Activated T-cell treated with anti-CD3 and anti-CD28 coated beads for 48 hours (primary cell): Measurements from ENCODE around the gene CUL9.
A peak's percentile ranks its signal among the peaks of the same experiment; 100 is the strongest.

Experiments
- DNase-seq: peaks from one replicate; pipeline ENCODE4 v3.0.0-alpha.2; 2020; ENCODE audit warnings: low read depth

CUL9 gene

DNA sequence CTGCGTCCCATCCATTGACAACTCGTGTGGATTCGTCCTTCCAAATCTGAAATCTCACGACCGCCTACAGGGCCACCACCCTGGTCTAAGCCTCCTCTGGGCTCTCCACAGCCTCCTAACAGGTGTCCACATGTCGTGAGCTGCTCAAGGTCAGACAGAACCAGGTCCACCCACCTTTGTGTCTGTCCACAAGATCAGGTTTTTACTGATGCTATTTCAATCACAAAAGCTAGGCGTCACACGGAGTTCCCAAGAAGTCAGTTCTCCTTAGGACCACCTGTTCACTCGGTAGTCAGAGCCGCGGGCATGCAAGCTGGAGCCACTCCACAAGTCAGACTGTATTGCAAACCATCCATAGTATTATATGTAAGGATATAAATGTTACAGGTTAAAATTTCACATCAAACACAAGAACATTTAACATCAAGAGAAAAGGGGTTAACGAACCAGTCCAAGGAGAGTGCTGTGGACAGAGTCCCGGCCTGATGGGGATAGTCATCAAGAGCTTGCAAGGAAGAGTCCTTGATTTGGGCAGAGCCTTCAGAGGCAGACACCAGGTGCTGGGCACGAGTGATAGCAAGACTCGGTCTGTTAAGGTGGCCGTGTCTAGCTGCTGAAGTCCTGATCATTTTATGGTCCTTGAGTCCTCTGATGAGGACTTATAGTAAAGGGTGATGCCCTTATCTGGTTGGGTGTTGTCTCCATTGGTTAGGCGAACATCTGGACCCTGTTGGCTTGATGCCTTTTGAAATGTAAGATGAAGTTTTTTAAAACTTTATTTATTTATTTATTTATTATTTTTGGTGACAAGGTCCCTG lies 48.0 kb downstream of the CUL9 start:
- DNase-seq = no peak

DNA sequence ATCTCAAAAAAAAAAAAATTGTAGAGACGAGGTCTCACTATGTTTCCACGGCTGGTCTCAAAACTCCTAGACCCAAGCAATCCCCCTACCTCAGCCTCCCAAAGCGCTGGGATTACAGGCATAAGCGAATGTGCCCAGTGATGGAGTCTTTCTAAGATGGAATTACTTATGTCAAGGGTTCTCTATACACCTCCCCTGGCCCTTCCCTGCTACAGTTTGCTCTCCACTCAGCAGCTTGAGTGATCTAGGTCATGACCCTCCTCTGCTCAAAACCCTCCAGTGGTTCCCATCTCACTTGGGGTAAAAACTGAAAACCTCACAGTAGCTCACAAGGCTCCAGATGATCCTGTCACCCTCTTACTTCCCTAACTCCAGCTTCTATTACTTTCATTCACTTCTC lies 49.1 kb downstream of the CUL9 start:
- DNase-seq = no peak

GRCh38 chr6:43231735-43232450 lies 49.9 kb downstream of the CUL9 start:
- DNase-seq = no peak

DNA sequence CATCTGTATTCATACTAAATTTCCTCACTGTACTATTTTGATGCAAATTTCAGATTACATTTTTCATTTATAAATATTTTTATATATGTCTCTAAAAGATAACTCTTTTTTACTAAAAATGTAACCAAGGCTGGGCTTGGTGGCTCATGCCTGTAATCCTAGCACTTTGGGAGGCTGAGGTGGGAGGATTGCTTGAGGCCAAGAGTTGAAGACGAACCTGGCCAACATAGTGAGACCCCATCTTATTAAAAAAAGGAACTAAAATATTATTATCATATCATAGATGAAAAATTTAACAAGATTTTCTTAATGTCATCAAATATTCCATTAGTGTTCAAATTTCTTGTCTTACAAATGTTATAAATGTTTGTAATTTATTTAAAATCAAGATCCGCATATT lies 53.8 kb downstream of the CUL9 start:
- DNase-seq = no peak

- no peak for DNase-seq
Observed at GRCh38 chr6:43239054-43239453, 57.1 kb downstream of the CUL9 start.

GRCh38 chr6:43240950-43241349 lies 59.0 kb downstream of the CUL9 start:
- DNase-seq = no peak

- DNase-seq = no peak
Observed at GRCh38 chr6:43241446-43241845, 59.5 kb downstream of the CUL9 start.

DNA sequence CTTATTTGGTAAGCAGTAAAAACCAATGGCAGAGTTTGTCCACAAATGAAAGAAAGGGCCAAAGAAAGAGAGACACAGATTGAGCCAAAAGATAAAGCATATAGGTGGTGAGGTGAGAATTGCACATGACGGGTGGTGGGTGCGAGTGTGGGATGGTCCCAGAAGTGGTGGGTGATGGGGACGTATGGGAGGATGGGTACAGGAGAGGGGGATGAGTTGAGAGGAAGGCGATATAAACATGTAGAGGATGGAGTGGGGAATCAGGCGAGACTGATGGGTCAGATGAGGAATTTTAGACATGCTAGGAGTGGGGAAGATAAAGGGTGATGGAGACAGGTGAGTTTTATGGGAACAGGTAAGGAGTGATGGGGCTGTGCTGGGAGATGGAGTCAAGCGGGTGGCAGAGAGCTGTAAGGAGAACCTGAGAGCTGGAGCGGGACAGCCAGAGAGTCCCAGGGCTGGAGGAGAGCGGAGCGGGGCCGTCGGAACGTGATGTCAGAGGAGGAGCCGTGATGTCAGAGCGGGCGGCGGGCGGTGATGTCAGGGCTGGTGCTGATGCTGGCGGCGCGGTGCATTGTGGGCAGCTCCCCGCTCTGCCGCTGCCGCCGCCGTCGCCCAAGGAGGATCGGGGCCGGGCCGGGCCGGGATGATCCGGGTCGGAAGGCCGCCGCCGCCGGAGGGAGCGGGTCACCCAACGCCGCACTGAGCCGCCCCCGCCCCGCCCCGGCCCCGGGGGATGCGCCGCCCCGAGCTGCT lies 61.1 kb downstream of the CUL9 start, which contains the start of gene TTBK1:
TTBK1 (plus strand) TSS at position 574 of the 756 bp plus-strand sequence. CDS start 3,180 bp downstream, outside the sequence.
- no peak for DNase-seq

GRCh38 chr6:43243664-43244321 lies 61.8 kb downstream of the CUL9 start:
- no peak for DNase-seq

GRCh38 chr6:43246301-43247113 lies 64.5 kb downstream of the CUL9 start:
- DNase-seq = no peak

DNA sequence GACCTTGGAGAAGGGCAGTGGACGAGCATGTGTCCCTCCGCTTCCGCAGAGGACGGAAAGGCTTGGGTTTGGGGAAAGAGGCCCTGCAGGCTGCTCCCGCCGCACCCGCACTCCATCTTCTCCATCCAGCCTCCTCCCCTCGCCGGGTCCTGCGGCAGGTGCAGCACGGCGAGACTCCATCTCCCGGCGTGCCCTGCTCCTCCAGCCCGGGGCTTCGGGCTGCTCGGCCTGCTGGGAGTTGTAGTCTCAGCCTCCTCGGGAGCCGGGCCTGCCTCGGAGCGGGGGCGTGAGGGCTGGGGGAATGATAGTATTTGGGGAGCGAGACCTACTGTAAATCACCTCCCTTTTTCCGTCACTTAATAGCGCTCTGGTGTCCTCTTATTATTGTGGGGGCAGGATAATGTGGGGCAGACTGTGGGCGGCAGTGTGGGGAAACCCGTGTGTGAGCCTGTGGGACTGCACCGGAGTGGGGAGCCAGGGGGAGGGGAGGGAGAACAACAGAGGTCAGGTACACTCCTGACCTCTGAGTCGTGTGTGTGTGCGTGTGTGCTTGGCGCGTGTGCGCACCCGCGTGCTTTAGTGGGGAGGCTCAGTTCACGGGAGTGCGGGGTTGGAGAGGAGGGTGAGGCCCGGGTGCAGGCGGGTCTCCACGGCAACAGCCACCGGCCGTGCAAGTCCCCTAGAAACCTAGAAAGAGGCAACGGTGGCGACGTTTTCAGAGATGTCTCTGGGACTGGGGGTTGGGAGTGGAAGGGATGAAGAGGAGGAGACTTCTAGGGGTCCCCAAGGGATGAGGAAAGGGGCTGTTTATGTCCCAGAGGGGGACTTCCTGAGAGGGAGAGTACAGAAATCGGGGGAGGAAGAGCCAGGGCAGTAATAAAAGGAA lies 65.4 kb downstream of the CUL9 start:
- peak; percentile 81 for DNase-seq

GRCh38 chr6:43248101-43248500 lies 66.1 kb downstream of the CUL9 start:
- DNase-seq = no peak

DNA sequence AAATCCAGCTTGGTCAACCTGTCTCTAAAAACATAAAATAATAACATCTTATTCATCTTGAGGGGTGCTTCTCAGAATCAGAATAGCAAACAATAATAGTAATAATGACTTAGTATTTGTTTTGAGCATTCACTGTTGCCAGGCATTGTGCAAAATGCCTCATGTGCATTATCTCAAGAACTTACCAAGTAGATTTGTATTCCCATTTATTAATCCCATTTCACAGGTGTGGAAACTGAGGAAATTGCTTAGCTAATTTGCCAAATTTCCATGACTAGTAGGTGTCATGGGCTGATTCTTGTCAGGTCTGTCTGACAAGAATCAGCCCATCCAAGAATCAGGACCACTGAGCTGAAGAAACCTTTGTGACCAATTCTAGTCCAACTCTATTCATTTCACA lies 66.8 kb downstream of the CUL9 start:
- DNase-seq = no peak

GRCh38 chr6:43250992-43251373 lies 69.0 kb downstream of the CUL9 start:
- no peak for DNase-seq

GRCh38 chr6:43253401-43253800 lies 71.4 kb downstream of the CUL9 start:
- no peak for DNase-seq

DNA sequence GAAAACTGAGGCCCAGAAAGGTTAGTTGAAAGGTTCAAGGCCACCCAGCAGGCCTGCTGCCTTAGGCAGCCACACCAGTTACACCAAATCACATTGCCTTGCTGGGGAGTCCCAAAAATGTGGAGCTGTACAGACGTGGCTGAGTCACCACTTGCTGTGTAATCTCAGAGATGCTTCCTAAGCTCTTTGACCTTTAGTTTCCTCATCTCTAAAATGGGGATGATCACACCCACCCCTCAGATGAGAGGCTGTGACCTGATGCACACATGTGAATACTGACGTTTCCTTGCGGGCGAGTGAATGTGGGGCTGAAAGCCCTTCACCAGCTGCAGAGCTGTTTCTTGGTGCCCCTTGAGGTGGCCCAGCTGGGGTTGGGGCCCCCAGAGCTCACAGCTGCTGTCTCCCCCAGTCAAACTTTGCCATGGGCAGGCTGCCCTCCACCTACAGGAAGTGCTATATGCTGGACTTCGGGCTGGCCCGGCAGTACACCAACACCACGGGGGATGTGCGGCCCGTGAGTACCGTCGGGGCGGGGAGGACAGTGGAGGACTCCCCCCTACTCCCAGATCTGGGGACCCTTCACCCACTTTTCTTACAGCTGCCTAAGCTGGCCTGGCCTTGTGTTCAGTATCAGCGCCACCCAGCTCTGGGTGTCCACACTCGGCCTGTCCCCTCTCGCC lies 72.3 kb downstream of the CUL9 start:
- DNase-seq = no peak

DNA sequence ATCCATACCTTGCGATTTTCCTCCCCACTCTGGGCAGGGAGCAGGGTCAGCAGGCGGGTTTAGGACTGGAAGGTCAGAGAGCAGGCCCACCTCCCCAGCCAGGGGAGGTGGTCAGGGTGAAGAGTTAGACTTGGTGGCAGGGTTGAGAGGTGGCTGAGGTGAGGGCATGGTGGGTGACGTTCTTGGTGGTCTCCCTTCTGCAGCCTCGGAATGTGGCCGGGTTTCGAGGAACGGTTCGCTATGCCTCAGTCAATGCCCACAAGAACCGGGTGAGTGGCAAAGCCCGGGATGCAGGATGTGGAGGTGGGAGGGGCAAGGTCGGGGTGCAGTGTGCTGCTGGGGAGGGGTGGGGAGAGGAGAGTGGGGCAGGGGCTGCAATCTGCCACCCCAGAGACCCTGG lies 72.8 kb downstream of the CUL9 start:
- no peak for DNase-seq

- no peak for DNase-seq
Observed at GRCh38 chr6:43255408-43256054, 73.5 kb downstream of the CUL9 start.

GRCh38 chr6:43256670-43257366 lies 74.8 kb downstream of the CUL9 start:
- DNase-seq = no peak
